ENCODE results near the gene KRTAP9-6. TPM values are rescaled to one million over a fixed set of nuclear protein-coding genes. Genes with fewer than 3 reads are reported as not detected.

Gene KRTAP9-6
- total and polyA plus RNA-seq, 2 donors (not counting 1 experiment from before 2014, with no cell fraction given): not detected

DNA sequence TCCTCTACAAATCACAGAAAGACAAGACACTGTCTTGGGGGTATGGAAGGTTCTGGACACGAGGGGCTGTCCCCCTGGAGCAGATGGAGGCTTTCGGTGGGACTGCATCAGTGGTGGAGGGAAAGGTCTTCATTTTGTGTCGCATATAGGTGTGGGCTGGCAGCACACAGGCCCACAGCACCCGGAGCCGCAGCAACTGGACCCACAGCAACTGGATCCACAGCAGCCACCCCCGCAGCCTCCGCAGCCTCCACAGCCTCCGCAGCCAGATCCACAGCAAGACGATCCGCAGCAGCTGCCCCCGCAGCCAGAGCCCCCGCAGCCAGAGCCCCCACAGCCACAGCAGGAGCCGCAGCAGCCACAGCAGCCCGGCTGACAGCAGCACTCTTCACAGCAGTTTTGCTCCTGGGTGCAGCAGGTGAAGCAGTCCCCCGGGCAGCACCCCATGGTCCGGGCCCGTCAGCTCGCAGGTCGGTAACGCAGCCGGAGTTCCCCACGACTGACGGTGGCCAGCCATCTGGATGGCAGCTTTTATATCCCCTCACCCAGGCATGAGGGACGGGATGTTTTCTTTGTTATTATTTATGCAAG, 50.1 kb downstream of the KRTAP9-6 start, which contains the start of gene KRTAP17-1:
Gene KRTAP17-1 (minus strand): TSS at position 507 of the 591 bp plus-strand sequence. CDS start 60 bp downstream, at position 447.
- peaks cover 0 to 8% (median 2%) of the 10 kb centered on the region in 3 donors for H3K9me3 ChIP-seq (ENCODE audit: control extremely low read depth in 1 of 3, control insufficient read depth in 2 of 3, insufficient read depth in 1 of 3, low read length in 2 of 3)
- 93% methylated on average over 16 of the region's 24 CpGs for WGBS (ENCODE audit: insufficient coverage)
- no peak within 1 kb of the TSS for H2AFZ ChIP-seq (ENCODE audit: insufficient read depth, low read depth, low read length, poor library complexity, severe bottlenecking)
- ATAC-seq (ENCODE audit: low read depth) (no peak), DNase-seq (no peak)
- H4K20me1 ChIP-seq (ENCODE audit: control insufficient read depth, insufficient read depth, low read length, poor library complexity, severe bottlenecking): no peaks in the 10 kb centered on the region
- ChIA-PET CTCF (no interaction called here), POLR2A (no interaction called here)
- no peaks in the 10 kb centered on the region for H3K4me1 ChIP-seq (ENCODE audit: control insufficient read depth in 2 of 2, insufficient read depth in 2 of 2, low read length in 2 of 2)
- intact Hi-C loops (cut with micrococcal nuclease): no loop called here
- no peak within 1 kb of the TSS for H3K4me3 ChIP-seq (ENCODE audit: control extremely low read depth in 1 of 5, extremely low read depth in 1 of 5, insufficient read depth in 1 of 5, low read depth in 2 of 5, low read length in 4 of 5)
- no peak within 1 kb of the TSS for H3K9ac ChIP-seq (ENCODE audit: low read length)
- peaks cover 16% of the 10 kb centered on the region for H3K27me3 Mint-ChIP-seq
- peaks cover 0 to 3% (median 1%) of the 10 kb centered on the region in 4 experiments for H3K27me3 ChIP-seq (replicated peaks in 1 of 4; ENCODE audit: control extremely low read depth in 1 of 4, control insufficient read depth in 3 of 4, insufficient read depth in 4 of 4, low read length in 3 of 4)
- peaks cover 3% of the 10 kb centered on the region for H3K4me1 Mint-ChIP-seq
- no peaks in the 10 kb centered on the region for H3K79me2 ChIP-seq (ENCODE audit: control insufficient read depth, insufficient read depth, low read length)
- H3K4me2 ChIP-seq (replicated peaks; ENCODE audit: low read depth, low read length, poor library complexity, severe bottlenecking): no peak within 1 kb of the TSS
- H3K9me3 Mint-ChIP-seq (ENCODE audit: insufficient read depth): peaks cover 6% of the 10 kb centered on the region
- TF ChIP-seq CTCF (IDR thresholded peaks at IDR 0.05) (no peak), EZH2 (IDR thresholded peaks at IDR 0.05; ENCODE audit: borderline replicate concordance, insufficient read depth, low read depth, low read length, poor library complexity, severe bottlenecking) (no peak)
- H3K36me3 ChIP-seq (replicated peaks in 1 of 2; ENCODE audit: control extremely low read depth in 1 of 2, control insufficient read depth in 1 of 2, extremely low read depth in 1 of 2, insufficient read depth in 2 of 2, low read length in 1 of 2): no peaks in the 10 kb centered on the region
- no peak within 1 kb of the TSS for H3K27ac Mint-ChIP-seq
- no peak within 1 kb of the TSS for H3K4me3 Mint-ChIP-seq
- H3K27ac ChIP-seq (ENCODE audit: low read length in 2 of 2): no peak within 1 kb of the TSS

Small RNA genes lying within 50 kb of the gene (small RNA-seq; reads per million reads assigned to genes)
- not detected for gene KRTAP9-10P (ENCODE audit: insufficient read length, low read depth, low replicate concordance)

Other genes starting within 250 kb of the KRTAP9-6 start
Only the 30 nearest of the 40 such genes appear.
- gene KRTAP2-4, start 199.5 kb upstream of the KRTAP9-6 start, total RNA-seq: not detected in 2 replicates
- not detected in 2 replicates for gene KRTAP2-4, start 199.5 kb upstream of the KRTAP9-6 start, polyA plus RNA-seq
- not detected in 2 replicates for gene KRTAP4-7, start 181.2 kb upstream of the KRTAP9-6 start, total RNA-seq
- not detected in 2 replicates for gene KRTAP4-7, start 181.2 kb upstream of the KRTAP9-6 start, polyA plus RNA-seq
- not detected in 2 replicates for gene KRTAP4-8, start 167.2 kb upstream of the KRTAP9-6 start, total RNA-seq
- not detected in 2 replicates for gene KRTAP4-8, start 167.2 kb upstream of the KRTAP9-6 start, polyA plus RNA-seq
- gene KRTAP4-16, start 163.2 kb upstream of the KRTAP9-6 start, total RNA-seq: not detected in 2 replicates
- gene KRTAP4-16, start 163.2 kb upstream of the KRTAP9-6 start, polyA plus RNA-seq: not detected in 2 replicates
- gene KRTAP4-9, start 160.0 kb upstream of the KRTAP9-6 start, total RNA-seq: not detected in 2 replicates
- gene KRTAP4-9, start 160.0 kb upstream of the KRTAP9-6 start, polyA plus RNA-seq: not detected in 2 replicates
- not detected in 2 replicates for gene KRTAP4-11, start 147.0 kb upstream of the KRTAP9-6 start, total RNA-seq
- gene KRTAP4-11, start 147.0 kb upstream of the KRTAP9-6 start, polyA plus RNA-seq: not detected in 2 replicates
- gene KRTAP4-12, start 141.2 kb upstream of the KRTAP9-6 start, total RNA-seq: not detected in 2 replicates
- 0.12 TPM in 1 of 2 replicates, not detected in the other for gene KRTAP4-12, start 141.2 kb upstream of the KRTAP9-6 start, polyA plus RNA-seq
- gene KRTAP4-6, start 124.8 kb upstream of the KRTAP9-6 start, total RNA-seq: not detected in 2 replicates
- gene KRTAP4-6, start 124.8 kb upstream of the KRTAP9-6 start, polyA plus RNA-seq: not detected in 2 replicates
- gene KRTAP4-5, start 115.6 kb upstream of the KRTAP9-6 start, total RNA-seq: not detected in 2 replicates
- gene KRTAP4-5, start 115.6 kb upstream of the KRTAP9-6 start, polyA plus RNA-seq: not detected in 2 replicates
- not detected in 2 replicates for gene KRTAP4-4, start 104.6 kb upstream of the KRTAP9-6 start, total RNA-seq
- not detected in 2 replicates for gene KRTAP4-4, start 104.6 kb upstream of the KRTAP9-6 start, polyA plus RNA-seq
- gene KRTAP4-3, start 97.2 kb upstream of the KRTAP9-6 start, total RNA-seq: not detected in 2 replicates
- gene KRTAP4-3, start 97.2 kb upstream of the KRTAP9-6 start, polyA plus RNA-seq: not detected in 2 replicates
- not detected in 2 replicates for gene KRTAP4-2, start 87.2 kb upstream of the KRTAP9-6 start, total RNA-seq
- gene KRTAP4-2, start 87.2 kb upstream of the KRTAP9-6 start, polyA plus RNA-seq: not detected in 2 replicates
- gene KRTAP4-1, start 80.5 kb upstream of the KRTAP9-6 start, total RNA-seq: not detected in 2 replicates
- not detected in 2 replicates for gene KRTAP4-1, start 80.5 kb upstream of the KRTAP9-6 start, polyA plus RNA-seq
- not detected in 2 replicates for gene KRTAP9-1, start 75.5 kb upstream of the KRTAP9-6 start, total RNA-seq
- not detected in 2 replicates for gene KRTAP9-1, start 75.5 kb upstream of the KRTAP9-6 start, polyA plus RNA-seq
- not detected in 2 replicates for gene KRTAP9-2, start 38.7 kb upstream of the KRTAP9-6 start, total RNA-seq
- not detected in 2 replicates for gene KRTAP9-2, start 38.7 kb upstream of the KRTAP9-6 start, polyA plus RNA-seq
- gene KRTAP9-3, start 32.9 kb upstream of the KRTAP9-6 start, total RNA-seq: not detected in 2 replicates
- not detected in 2 replicates for gene KRTAP9-3, start 32.9 kb upstream of the KRTAP9-6 start, polyA plus RNA-seq
- not detected in 2 replicates for gene KRTAP9-8, start 27.4 kb upstream of the KRTAP9-6 start, total RNA-seq
- gene KRTAP9-8, start 27.4 kb upstream of the KRTAP9-6 start, polyA plus RNA-seq: not detected in 2 replicates
- gene KRTAP9-4, start 15.7 kb upstream of the KRTAP9-6 start, total RNA-seq: not detected in 2 replicates
- not detected in 2 replicates for gene KRTAP9-4, start 15.7 kb upstream of the KRTAP9-6 start, polyA plus RNA-seq
- gene KRTAP9-9, start 10.0 kb upstream of the KRTAP9-6 start, total RNA-seq: not detected in 2 replicates
- gene KRTAP9-9, start 10.0 kb upstream of the KRTAP9-6 start, polyA plus RNA-seq: not detected in 2 replicates
- not detected in 2 replicates for gene KRTAP9-7, start 10.3 kb downstream of the KRTAP9-6 start, total RNA-seq
- not detected in 2 replicates for gene KRTAP9-7, start 10.3 kb downstream of the KRTAP9-6 start, polyA plus RNA-seq
- not detected in 2 replicates for gene KRTAP29-1, start 37.5 kb downstream of the KRTAP9-6 start, total RNA-seq
- 0.43 TPM in 1 of 2 replicates, not detected in the other for gene KRTAP29-1, start 37.5 kb downstream of the KRTAP9-6 start, polyA plus RNA-seq
- not detected in 2 replicates for gene KRTAP16-1, start 43.9 kb downstream of the KRTAP9-6 start, total RNA-seq
- 0.16 and 0.20 TPM in 2 replicates for gene KRTAP16-1, start 43.9 kb downstream of the KRTAP9-6 start, polyA plus RNA-seq
- not detected in 2 replicates for gene KRTAP17-1, start 50.3 kb downstream of the KRTAP9-6 start, total RNA-seq
- not detected in 2 replicates for gene KRTAP17-1, start 50.3 kb downstream of the KRTAP9-6 start, polyA plus RNA-seq
- gene KRT33A, start 85.5 kb downstream of the KRTAP9-6 start, total RNA-seq: not detected in 2 replicates
- gene KRT33A, start 85.5 kb downstream of the KRTAP9-6 start, polyA plus RNA-seq: not detected in 2 replicates
- gene KRT33B, start 104.4 kb downstream of the KRTAP9-6 start, total RNA-seq: not detected in 2 replicates
- not detected in 2 replicates for gene KRT33B, start 104.4 kb downstream of the KRTAP9-6 start, polyA plus RNA-seq
- gene KRT34, start 116.9 kb downstream of the KRTAP9-6 start, total RNA-seq: not detected in 2 replicates
- gene KRT34, start 116.9 kb downstream of the KRTAP9-6 start, polyA plus RNA-seq: not detected in 2 replicates
- gene KRT31, start 132.2 kb downstream of the KRTAP9-6 start, total RNA-seq: not detected in 2 replicates
- gene KRT31, start 132.2 kb downstream of the KRTAP9-6 start, polyA plus RNA-seq: not detected in 2 replicates
- not detected in 2 replicates for gene KRT37, start 159.2 kb downstream of the KRTAP9-6 start, total RNA-seq
- gene KRT37, start 159.2 kb downstream of the KRTAP9-6 start, polyA plus RNA-seq: not detected in 2 replicates
- not detected in 2 replicates for gene KRT38, start 175.6 kb downstream of the KRTAP9-6 start, total RNA-seq
- not detected in 2 replicates for gene KRT38, start 175.6 kb downstream of the KRTAP9-6 start, polyA plus RNA-seq
- not detected in 2 replicates for gene KRT32, start 202.0 kb downstream of the KRTAP9-6 start, total RNA-seq
- gene KRT32, start 202.0 kb downstream of the KRTAP9-6 start, polyA plus RNA-seq: not detected in 2 replicates